AG04449 (cell line): ENCODE measurements around the gene RND1.
"Not testable (repeated sequence)": the region's sequence is repeated elsewhere in the genome, so short reads cannot be mapped to it uniquely, and the experiment has no call there.

Experiments used
- CTCF ChIA-PET: fragments of 350-600 bp; formaldehyde crosslinking; extraction: SDS; loops from one replicate; lab custom pipeline; 2021; ENCODE audit warnings: antibody characterized with exemption; lab: Yijun Ruan, JAX
- POLR2A ChIA-PET: fragments of 400-600, 350-600 bp; formaldehyde crosslinking; extraction: SDS; loops from one replicate; lab custom pipeline; 2020; ENCODE audit warnings: antibody characterized with exemption, inconsistent platforms; lab: Yijun Ruan, JAX
- DNase-seq: peaks from one replicate; pipeline ENCODE4 v3.0.0-alpha.2; 2010; ENCODE audit warnings: low read depth, low spot score
- H3K4me3 ChIP-seq: 2 replicates; pipeline ENCODE4 v1.5.1; 2011; ENCODE audit warnings: low read depth, mild to moderate bottlenecking, control low read depth, low read length
- TF ChIP-seq, protein P1 (sequence below): IDR thresholded peaks from one replicate; pipeline ENCODE4 v1.5.1; 2011; ENCODE audit warnings: mild to moderate bottlenecking, moderate library complexity, low read length, control low read depth, inconsistent platforms; ENCODE audit not compliant: insufficient read depth; ENCODE audit errors: missing control alignments

The RND1 gene

DNA sequence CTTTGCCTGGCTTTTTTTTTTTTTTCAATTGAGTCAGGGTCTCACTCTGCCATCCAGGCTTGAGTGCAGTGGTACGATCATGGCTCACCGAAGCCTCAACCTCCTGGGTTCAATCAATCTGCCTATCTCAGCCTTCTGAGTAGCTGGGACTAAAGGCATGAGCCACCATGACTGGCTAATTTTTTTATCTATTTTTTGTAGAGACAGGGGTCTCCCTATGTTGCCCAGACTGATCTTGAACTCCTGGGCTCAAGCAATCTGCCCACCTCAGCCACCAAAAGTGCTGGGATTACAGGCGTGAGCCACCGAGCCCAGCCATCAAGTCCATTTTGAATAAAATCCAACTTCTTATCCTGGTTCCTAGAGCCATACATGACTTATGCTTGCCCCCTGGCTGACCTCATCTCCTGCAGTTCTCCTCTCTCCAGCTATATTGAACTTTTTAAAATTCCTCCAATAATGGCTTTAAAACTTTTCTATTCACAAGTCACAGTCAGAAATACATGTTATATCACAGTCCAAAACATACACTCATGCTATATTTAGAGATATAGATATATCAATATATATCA, 10.4 kb upstream of the RND1 start:
- TF ChIP-seq, protein P1, sequence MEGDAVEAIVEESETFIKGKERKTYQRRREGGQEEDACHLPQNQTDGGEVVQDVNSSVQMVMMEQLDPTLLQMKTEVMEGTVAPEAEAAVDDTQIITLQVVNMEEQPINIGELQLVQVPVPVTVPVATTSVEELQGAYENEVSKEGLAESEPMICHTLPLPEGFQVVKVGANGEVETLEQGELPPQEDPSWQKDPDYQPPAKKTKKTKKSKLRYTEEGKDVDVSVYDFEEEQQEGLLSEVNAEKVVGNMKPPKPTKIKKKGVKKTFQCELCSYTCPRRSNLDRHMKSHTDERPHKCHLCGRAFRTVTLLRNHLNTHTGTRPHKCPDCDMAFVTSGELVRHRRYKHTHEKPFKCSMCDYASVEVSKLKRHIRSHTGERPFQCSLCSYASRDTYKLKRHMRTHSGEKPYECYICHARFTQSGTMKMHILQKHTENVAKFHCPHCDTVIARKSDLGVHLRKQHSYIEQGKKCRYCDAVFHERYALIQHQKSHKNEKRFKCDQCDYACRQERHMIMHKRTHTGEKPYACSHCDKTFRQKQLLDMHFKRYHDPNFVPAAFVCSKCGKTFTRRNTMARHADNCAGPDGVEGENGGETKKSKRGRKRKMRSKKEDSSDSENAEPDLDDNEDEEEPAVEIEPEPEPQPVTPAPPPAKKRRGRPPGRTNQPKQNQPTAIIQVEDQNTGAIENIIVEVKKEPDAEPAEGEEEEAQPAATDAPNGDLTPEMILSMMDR: no peak
- DNase-seq: no peak
- H3K4me3 ChIP-seq: no peak overlapping the region
- ChIA-PET CTCF (interaction anchor here (2.1 to 27.6 kb wide), 2 partner anchors 9 to 23 kb away, joined by 9 to 852 read pairs; partner anchors contain the start of gene DDX23), POLR2A (no interaction called here)

DNA sequence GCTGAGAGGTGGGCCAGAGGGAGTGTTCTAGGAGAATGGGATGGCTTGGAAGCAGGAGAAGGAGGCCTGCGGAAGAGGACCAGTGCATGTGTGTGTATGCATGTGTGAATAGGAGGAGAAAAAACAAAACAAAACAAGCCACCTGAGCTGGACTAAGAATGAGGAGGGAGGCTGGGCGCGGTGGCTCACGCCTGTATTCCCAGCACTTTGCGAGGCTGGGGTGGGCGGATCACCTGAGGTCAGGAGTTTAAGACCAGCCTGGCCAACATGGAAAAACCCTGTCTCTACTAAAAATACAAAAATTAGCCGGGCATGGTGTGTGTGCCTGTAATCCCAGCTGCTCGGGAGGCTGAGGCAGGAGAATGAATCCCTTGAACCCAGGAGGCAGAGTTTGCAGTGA, 7.9 kb upstream of the RND1 start:
- DNase-seq, POLR2A ChIA-PET, H3K4me3 ChIP-seq: not testable (repeated sequence)
- CTCF ChIA-PET: interaction anchor here (1.0 to 27.6 kb wide), 6 partner anchors 11 to 65 kb away, joined by 3 to 852 read pairs (median 7); partner anchors contain the start of gene DDX23

DNA sequence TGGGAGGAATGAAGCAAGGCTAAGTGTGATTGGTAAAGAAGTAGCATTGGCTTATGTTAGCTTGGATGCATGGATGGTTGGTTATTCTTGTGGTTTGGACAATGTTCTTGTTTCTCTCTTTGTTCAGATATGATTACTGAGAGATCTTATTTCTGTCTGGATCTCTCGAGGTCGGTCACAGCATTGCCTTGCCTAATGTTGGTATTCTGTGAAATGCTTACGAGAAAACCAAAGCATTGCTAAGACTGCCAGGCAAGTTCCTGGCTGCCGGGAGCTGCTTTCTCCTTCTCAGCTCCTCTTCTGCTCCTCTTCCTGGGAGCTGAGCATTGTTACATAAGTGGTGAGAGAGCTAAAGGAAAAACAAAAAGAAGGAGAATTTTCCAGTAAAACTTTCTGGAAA, 7.4 kb upstream of the RND1 start:
- no peak overlapping the region for H3K4me3 ChIP-seq
- TF ChIP-seq, protein P1: no peak
- DNase-seq: no peak
- POLR2A ChIA-PET: no interaction called here
- CTCF ChIA-PET: interaction anchor here (1.0 to 27.6 kb wide), 6 partner anchors 12 to 66 kb away, joined by 3 to 852 read pairs (median 7); partner anchors contain the start of gene DDX23

DNA sequence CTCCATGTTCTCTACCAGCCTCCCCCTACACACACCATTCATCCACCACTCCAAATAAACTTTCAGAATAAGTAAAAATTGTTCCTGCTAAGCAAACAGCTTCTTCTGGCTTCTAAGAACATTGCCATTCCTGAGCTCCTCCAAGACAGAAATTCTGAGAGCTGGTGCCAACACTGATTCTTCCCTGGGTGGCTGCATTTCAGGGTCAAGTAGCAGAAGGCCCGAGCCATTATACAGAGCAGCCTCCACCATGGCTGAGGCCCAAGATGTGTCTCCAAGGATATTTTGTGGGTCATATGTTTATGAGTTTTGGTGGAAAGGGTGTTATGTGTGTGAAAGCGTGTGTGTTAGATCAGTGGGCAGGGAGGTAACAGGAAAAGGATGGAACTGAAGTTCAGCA, 3.5 kb upstream of the RND1 start:
- H3K4me3 ChIP-seq: no peak overlapping the region
- ChIA-PET POLR2A (no interaction called here), CTCF (interaction anchor here (0.6 to 27.6 kb wide), 5 partner anchors 13 to 67 kb away, joined by 3 to 852 read pairs (median 4); partner anchors contain the start of gene DDX23)
- no peak for DNase-seq
- TF ChIP-seq, protein P1: no peak

DNA sequence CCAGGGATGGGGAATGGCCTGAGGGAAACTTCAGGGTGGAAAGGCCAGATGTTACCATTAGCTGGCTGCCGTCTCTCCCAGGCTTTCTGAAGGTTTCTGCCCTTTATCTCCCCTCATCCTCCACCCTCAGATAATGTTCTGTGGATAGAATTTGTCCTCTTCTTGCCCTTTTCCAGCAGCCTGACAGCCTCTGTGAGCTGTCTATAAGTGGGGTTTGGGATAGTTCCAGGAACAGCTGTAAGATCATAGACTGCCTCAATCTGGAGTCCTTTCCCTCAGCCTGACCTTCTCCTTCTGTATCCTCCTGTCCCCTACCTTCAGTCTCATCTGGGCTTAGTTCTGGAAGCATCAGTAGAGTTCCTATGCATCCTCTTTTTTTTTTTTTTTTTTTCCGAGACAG, 2.8 kb upstream of the RND1 start:
- TF ChIP-seq, protein P1: no peak
- no peak overlapping the region for H3K4me3 ChIP-seq
- ChIA-PET POLR2A (no interaction called here), CTCF (interaction anchor here (1.5 to 27.6 kb wide), 4 partner anchors 11 to 67 kb away, joined by 4 to 852 read pairs (median 44); partner anchors contain the start of gene DDX23)
- DNase-seq: no peak

DNA sequence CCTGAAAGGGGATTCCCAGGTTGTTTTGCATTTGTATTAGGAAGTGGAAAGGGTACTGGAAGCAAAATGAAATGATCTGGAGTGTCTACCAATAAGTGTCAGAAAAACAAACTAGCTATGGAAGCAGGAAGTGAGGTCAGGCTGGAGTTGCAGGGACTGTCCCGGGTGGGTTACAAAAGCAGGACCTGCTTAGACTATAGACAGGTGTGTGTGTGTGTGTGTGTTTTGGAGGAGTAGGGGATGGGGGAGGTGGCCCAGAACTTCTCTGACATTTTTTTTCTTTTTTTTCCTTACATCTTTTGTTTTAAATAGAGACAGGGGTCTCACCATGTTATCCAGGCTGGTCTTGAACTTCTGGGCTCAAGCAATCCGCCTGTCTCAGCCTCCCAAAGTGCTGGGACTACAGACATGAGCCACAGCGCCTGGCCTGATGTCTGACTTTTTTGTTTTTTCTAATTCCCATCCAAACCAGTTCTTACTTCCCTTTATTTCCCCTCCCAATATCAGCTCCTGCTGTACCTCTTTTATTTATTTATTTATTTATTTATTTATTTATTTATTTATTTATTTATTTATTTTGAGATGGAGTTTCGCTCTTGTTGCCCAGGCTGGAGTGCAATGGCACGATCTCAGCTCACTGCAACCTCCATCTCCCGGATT, 512 bp upstream of the RND1 start:
- TF ChIP-seq, protein P1: no peak
- no peak for DNase-seq
- POLR2A ChIA-PET: interaction anchor here (0.7 to 1.5 kb wide), 3 partner anchors 13 to 128 kb away, joined by 3 to 16 read pairs (median 3); partner anchors contain the start of gene DDX23
- CTCF ChIA-PET: interaction anchor here (0.6 to 27.6 kb wide), 9 partner anchors 10 to 122 kb away, joined by 3 to 852 read pairs (median 5); partner anchors contain the start of gene DDX23
- H3K4me3 ChIP-seq: peak overlapping the region; percentile 77
